ENCODE results near the gene VWA7.

The VWA7 gene

GRCh38 chr6:31785475-31785874 lies 8.3 kb upstream of the VWA7 start:
- Mint-ChIP-seq H3K9me3 (no peaks in the 10 kb centered on the region), H3K27ac (no peak overlapping the region), H3K36me3 (peaks cover 14% of the 10 kb centered on the region)

DNA sequence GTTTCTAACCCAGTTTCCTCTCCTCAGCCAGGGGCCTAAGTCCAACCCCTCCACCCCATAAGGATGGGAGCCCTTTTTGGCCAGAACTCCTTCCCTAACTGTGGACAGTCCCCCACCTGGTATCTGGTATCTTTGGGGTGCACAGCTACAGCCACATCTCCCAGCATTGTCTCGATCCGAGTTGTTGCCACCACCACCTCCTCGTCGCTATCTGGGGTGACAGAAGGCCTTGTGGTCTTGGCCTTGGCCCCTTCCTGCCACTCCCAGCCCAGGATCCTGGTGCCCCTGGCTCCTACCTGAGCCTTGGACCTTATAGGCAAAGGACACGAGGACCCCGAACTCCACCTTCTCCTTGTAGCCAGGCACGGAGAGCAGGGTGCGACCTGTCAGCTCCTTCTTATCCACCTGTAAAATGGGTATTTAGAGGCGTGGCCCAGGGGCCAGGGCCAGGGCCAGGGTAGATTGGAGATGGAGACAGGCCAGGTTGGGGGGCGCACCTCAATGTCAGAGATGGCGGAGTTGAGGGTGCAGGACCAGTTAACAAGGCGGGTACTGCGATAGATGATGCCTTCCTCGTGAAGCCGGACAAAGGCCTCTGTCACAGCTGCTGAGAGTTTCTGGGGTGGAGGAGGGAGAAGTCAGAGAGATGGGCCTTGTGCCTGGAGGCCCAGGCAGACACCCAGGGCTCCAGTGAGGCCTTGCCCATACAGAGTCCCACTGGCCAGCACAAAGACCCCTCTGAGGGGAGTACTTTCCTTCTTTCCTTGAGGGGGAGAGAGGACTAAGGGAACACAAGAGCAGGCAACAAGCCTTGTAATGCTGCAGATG lies 7.2 kb upstream of the VWA7 start:
- Mint-ChIP-seq H3K4me1 (no peaks in the 10 kb centered on the region), H3K27me3 (no peaks in the 10 kb centered on the region), H3K9me3 (no peaks in the 10 kb centered on the region), H3K4me3 (no peak overlapping the region), H3K27ac (no peak overlapping the region), H3K36me3 (peaks cover 14% of the 10 kb centered on the region)

More at GRCh38 chr6:31785475-31785874, 8.3 kb upstream of the VWA7 start:
- no peak overlapping the region for H3K4me3 Mint-ChIP-seq
- H3K4me1 Mint-ChIP-seq = peaks cover under 1% of the 10 kb centered on the region
- H3K27me3 Mint-ChIP-seq = no peaks in the 10 kb centered on the region

GRCh38 chr6:31782126-31782855 lies 5.2 kb upstream of the VWA7 start:
- H3K27me3 Mint-ChIP-seq = no peaks in the 10 kb centered on the region
- no peaks in the 10 kb centered on the region for H3K9me3 Mint-ChIP-seq
- H3K4me1 Mint-ChIP-seq = peaks cover 6% of the 10 kb centered on the region
- H3K27ac Mint-ChIP-seq = no peak overlapping the region
- H3K36me3 Mint-ChIP-seq = peaks cover 12% of the 10 kb centered on the region
- no peak overlapping the region for H3K4me3 Mint-ChIP-seq

GRCh38 chr6:31781244-31782125 lies 4.4 kb upstream of the VWA7 start:
- no peaks in the 10 kb centered on the region for H3K27me3 Mint-ChIP-seq
- no peak overlapping the region for H3K27ac Mint-ChIP-seq

GRCh38 chr6:31780507-31781243 lies 3.5 kb upstream of the VWA7 start:
- Mint-ChIP-seq H3K4me3 (no peak overlapping the region), H3K27ac (no peak overlapping the region), H3K4me1 (peaks cover 22% of the 10 kb centered on the region), H3K9me3 (no peaks in the 10 kb centered on the region), H3K27me3 (no peaks in the 10 kb centered on the region), H3K36me3 (peaks cover 9% of the 10 kb centered on the region)

More at GRCh38 chr6:31781244-31782125, 4.4 kb upstream of the VWA7 start:
- H3K9me3 Mint-ChIP-seq = no peaks in the 10 kb centered on the region
- peaks cover 14% of the 10 kb centered on the region for H3K4me1 Mint-ChIP-seq
- no peak overlapping the region for H3K4me3 Mint-ChIP-seq
- H3K36me3 Mint-ChIP-seq = peaks cover 10% of the 10 kb centered on the region

DNA sequence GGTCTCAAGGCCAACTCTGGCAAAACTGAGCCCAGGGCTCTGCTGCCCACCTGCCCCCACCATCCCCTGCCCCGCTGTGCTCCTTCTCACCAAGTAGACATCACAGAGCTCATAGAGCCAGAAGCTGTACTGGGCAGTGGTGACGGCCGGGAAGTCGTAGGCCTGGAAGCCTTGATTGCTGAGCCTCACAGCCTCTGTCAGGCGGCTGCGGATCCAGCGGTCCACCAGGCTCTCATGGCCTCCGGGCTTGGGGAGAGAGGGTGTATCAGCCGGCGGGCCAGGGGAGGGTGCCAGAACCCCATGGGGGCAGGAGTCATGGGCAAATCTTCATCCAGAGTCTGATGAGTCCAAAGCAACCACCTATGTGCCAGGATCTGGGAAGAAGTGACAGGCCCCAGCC lies 2.8 kb upstream of the VWA7 start:
- H3K9me3 Mint-ChIP-seq = no peaks in the 10 kb centered on the region
- H3K27ac Mint-ChIP-seq = no peak overlapping the region
- H3K27me3 Mint-ChIP-seq = no peaks in the 10 kb centered on the region
- H3K4me1 Mint-ChIP-seq = peaks cover 26% of the 10 kb centered on the region
- H3K36me3 Mint-ChIP-seq = peaks cover 9% of the 10 kb centered on the region
- H3K4me3 Mint-ChIP-seq = no peak overlapping the region

DNA sequence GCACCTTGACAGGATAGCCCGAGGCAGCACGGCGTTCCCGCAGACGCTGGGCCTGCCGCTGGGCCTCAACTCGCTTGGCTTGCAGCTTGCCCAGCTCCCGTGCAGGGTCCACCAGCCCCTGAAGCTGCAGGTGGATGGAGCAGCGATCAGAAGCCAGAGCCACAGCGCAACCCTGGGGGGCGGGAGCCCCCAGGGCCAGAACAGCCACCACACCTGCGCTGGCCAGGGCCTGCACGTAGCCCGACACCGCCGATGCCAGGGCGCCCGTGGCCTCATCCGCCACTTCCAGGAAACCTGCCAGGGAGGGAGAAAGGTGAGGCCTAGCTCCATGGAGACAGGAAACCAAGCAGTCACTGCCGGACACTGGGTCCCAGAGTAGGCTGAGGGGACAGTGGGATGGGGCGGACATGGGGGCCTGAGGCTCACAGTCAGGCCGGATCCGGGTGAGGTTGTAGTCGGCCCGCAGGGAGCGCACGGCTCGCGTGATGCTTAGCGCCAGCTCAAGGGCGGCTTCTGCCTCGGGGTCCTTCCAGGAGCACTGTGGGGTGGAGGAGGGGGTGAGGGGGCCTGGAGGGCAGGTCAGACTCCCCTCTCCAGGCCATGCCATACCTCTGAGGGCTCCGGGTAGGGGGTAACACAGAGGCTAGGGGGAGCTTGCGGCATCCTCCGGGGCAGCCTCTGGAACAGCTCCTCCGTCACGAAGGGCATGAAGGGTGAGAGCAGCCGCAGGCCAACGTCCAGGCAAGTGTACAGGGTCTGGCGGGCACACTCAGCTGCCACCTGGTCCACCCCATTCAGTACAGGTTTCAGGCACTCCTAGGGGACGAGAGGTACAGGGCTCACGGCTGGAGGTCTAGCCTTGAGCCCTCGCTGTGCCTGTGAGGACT lies 2.1 kb upstream of the VWA7 start:
- H3K4me1 Mint-ChIP-seq = peaks cover 26% of the 10 kb centered on the region
- peaks cover 9% of the 10 kb centered on the region for H3K36me3 Mint-ChIP-seq
- H3K4me3 Mint-ChIP-seq = no peak overlapping the region
- no peaks in the 10 kb centered on the region for H3K9me3 Mint-ChIP-seq
- H3K27me3 Mint-ChIP-seq = no peaks in the 10 kb centered on the region
- no peak overlapping the region for H3K27ac Mint-ChIP-seq

DNA sequence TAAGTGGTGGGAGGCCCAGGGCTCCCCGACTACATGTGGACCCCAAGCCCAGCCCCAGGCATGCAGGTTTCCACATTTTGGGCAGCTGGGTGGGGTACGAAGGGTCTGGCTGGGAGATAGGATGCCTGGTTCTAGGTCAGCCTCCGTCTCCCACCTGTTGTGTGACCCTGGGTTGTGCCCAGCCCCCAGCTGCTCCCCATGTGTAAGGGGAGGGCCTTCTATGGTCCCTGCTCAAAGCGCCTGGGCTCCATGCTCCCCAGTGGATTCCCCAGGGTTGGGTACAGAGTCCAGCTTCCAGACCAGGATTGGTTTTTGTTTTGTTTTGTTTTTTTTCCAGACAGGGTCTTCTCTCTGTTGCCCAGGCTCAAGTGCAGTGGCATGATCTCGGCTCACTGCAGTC lies 1.1 kb upstream of the VWA7 start:
- Mint-ChIP-seq H3K4me3 (no peak overlapping the region), H3K4me1 (peaks cover 29% of the 10 kb centered on the region), H3K36me3 (peaks cover 9% of the 10 kb centered on the region), H3K9me3 (no peaks in the 10 kb centered on the region), H3K27me3 (no peaks in the 10 kb centered on the region), H3K27ac (no peak overlapping the region)

- no peaks in the 10 kb centered on the region for H3K27me3 Mint-ChIP-seq
- H3K4me1 Mint-ChIP-seq = peaks cover 34% of the 10 kb centered on the region
- peaks cover 6% of the 10 kb centered on the region for H3K36me3 Mint-ChIP-seq
- no peak overlapping the region for H3K4me3 Mint-ChIP-seq
- H3K9me3 Mint-ChIP-seq = no peaks in the 10 kb centered on the region
- no peak overlapping the region for H3K27ac Mint-ChIP-seq
Measured at GRCh38 chr6:31777667-31778050, 531 bp upstream of the VWA7 start.

GRCh38 chr6:31776485-31776988 lies 591 bp downstream of the VWA7 start:
- Mint-ChIP-seq H3K4me3 (no peak overlapping the region), H3K9me3 (no peaks in the 10 kb centered on the region), H3K27ac (no peak overlapping the region)

DNA sequence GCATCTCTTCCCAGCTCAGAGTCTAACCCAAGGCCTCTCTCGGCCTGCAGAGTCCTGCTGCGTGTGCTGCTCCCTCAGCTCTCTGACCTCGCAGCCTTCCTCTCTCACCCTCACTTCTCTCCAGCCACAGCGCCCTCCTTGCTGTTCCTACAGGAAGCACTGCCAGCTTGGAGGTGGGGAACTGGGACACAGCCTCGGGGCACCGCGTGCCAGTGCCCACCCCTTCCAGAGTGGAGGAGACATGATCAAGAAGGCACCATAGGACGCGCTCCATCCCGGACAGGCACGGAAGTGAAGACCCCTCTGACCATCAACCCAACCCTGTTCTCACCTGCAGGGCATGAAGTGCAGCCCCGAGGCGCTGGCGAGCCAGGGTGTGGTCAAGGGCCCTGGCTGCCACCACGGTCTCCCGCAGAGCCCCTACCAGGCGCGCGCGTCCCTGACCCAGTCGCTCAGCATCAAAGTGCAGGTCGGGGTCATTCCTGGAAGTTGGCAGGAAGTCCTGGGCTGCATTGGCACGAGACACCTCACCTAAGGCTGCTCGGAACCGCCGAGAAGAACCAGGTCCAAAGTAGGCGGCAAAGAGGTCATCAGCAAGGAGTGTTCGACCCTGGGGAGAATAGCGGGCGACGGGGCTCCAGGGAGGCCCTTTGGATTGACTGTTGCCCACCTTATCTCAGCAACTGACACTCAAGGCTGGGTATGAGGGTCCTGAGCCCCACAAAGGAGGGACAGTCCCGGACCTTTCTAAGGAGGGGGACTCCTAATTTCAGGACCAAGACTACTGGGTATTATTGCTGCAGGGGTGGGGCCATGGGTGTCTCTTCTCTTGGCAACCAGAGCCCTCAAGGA lies 1.3 kb downstream of the VWA7 start:
- H3K27ac Mint-ChIP-seq = no peak overlapping the region
- no peaks in the 10 kb centered on the region for H3K9me3 Mint-ChIP-seq
- no peaks in the 10 kb centered on the region for H3K27me3 Mint-ChIP-seq
- peaks cover 1% of the 10 kb centered on the region for H3K36me3 Mint-ChIP-seq
- peaks cover 42% of the 10 kb centered on the region for H3K4me1 Mint-ChIP-seq
- H3K4me3 Mint-ChIP-seq = no peak overlapping the region

More at GRCh38 chr6:31776485-31776988, 591 bp downstream of the VWA7 start:
- no peaks in the 10 kb centered on the region for H3K27me3 Mint-ChIP-seq
- peaks cover 4% of the 10 kb centered on the region for H3K36me3 Mint-ChIP-seq
- peaks cover 36% of the 10 kb centered on the region for H3K4me1 Mint-ChIP-seq

DNA sequence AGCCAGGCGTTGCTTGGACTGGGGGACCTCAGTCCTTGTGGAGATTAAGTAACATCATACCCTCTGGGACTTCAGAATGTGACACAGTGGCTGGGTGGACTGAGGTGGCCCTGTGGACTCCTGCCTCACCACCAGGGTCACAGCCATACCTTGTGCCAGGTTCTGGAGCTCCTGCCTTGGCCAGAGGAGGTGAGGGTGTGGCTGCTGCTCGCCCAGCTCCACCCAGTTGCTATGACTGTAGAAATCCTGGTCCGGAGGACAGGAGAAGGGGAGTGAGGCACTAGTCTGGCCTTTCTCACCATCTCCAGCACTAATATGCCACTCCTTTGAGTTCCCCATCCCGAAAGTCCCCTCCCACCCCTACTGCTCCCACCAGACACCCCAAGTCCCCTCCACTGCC lies 1.9 kb downstream of the VWA7 start:
- Mint-ChIP-seq H3K4me3 (no peak overlapping the region), H3K4me1 (peaks cover 42% of the 10 kb centered on the region), H3K9me3 (no peaks in the 10 kb centered on the region), H3K36me3 (no peaks in the 10 kb centered on the region), H3K27ac (no peak overlapping the region), H3K27me3 (no peaks in the 10 kb centered on the region)

DNA sequence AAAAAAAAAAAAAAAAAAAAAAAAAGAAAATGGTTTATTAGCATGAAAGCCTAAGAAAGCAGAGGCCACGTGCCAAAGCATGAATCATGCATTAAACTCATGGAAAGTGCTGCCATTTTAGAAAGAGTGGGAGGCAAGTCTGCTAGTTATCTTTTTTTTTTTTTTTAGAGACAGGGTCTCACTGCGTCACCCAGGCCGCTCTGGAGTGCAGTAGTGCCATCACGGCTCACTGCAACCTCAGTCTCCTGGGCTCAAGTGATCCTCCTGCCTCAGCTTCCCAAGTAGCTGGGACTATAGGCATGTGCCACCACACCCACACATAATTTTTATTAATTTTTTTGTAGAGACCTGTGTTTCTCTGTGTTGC lies 5.2 kb downstream of the VWA7 start:
- Mint-ChIP-seq H3K27ac (no peak overlapping the region), H3K4me3 (peak overlapping the region; percentile 11), H3K9me3 (no peaks in the 10 kb centered on the region), H3K36me3 (no peaks in the 10 kb centered on the region), H3K4me1 (peaks cover 39% of the 10 kb centered on the region), H3K27me3 (no peaks in the 10 kb centered on the region)
